ENCODE data around the gene NHP2.

Gene NHP2

GRCh38 chr5:178174456-178174855 is 20.8 kb upstream of the NHP2 start:
- DNase-seq = no peak

- DNase-seq = no peak
Measured at GRCh38 chr5:178170455-178170854, 16.8 kb upstream of the NHP2 start.

- no peak for DNase-seq
Measured at GRCh38 chr5:178165581-178165980, 11.9 kb upstream of the NHP2 start.

GRCh38 chr5:178163772-178164735 is 10.4 kb upstream of the NHP2 start:
- peak; percentile 100 for DNase-seq

- DNase-seq = no peak
Measured at GRCh38 chr5:178162481-178162880, 8.8 kb upstream of the NHP2 start.

- DNase-seq = no peak
Measured at GRCh38 chr5:178160176-178160575, 6.5 kb upstream of the NHP2 start.

GRCh38 chr5:178155065-178155464 is 1.4 kb upstream of the NHP2 start:
- no peak for DNase-seq

- no peak for DNase-seq
Measured at GRCh38 chr5:178152491-178153444, 917 bp downstream of the NHP2 start.

GRCh38 chr5:178150977-178151734 is 2.5 kb downstream of the NHP2 start:
- no peak for DNase-seq

GRCh38 chr5:178149199-178149932 is 4.3 kb downstream of the NHP2 start:
- DNase-seq = no peak

- DNase-seq = no peak
Measured at GRCh38 chr5:178147406-178147805, 6.3 kb downstream of the NHP2 start.

- peak; percentile 87 for DNase-seq
Measured at GRCh38 chr5:178145965-178146820, 7.5 kb downstream of the NHP2 start.

- no peak for DNase-seq
Measured at GRCh38 chr5:178143901-178144300, 9.8 kb downstream of the NHP2 start.

- DNase-seq = no peak
Measured at GRCh38 chr5:178143246-178143645, 10.4 kb downstream of the NHP2 start.

GRCh38 chr5:178142642-178143041 is 11.0 kb downstream of the NHP2 start:
- DNase-seq = no peak

- DNase-seq = no peak
Measured at GRCh38 chr5:178141550-178141949, 12.1 kb downstream of the NHP2 start.

- DNase-seq = no peak
Measured at GRCh38 chr5:178137991-178138390, 15.7 kb downstream of the NHP2 start.

- DNase-seq = no peak
Measured at GRCh38 chr5:178136990-178137389, 16.7 kb downstream of the NHP2 start.

- DNase-seq = no peak
Measured at GRCh38 chr5:178131446-178131996, 22.2 kb downstream of the NHP2 start.

- peak; percentile 90 for DNase-seq
Measured at GRCh38 chr5:178130576-178131445, 22.9 kb downstream of the NHP2 start, which contains the start of gene RMND5B. Gene RMND5B, plus strand, starts transcription at chr5:178131014. Its CDS starts 7,106 bp downstream, at chr5:178138120.

Measured in activated CD8-positive, alpha-beta memory T cell treated with anti-CD3 and anti-CD28 coated beads for 24 hours (primary cell).